ENCODE measurements around the gene CR1.
"Not testable (repeated sequence)": the region's sequence is repeated elsewhere in the genome, so short reads cannot be mapped to it uniquely, and the experiment has no call there.

CR1 gene

DNA sequence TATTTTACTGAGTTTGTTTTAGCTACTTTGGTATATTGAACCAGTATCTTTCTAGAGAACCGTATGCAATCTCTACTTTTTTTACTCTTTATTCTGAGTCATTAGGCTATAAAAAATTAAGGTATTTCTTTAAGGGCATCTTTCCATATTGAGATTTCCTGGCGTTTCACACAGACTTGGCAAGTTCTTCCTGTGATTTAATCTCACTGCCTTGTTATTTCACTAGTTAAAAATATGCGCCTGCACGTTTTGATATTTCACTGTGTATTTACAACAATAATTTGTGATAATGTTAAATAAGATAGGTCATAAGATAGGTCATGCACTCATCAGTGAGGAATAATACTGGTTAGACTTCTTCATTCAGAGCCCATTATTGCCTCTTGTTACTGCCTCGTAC is 132.8 kb downstream of the CR1 start:
- no peak overlapping the region for H4K8ac ChIP-seq (ENCODE audit: low read depth, low read length)
- no peaks in the 10 kb centered on the region for H3K9me3 ChIP-seq (replicated peaks in 1 of 2; ENCODE audit: control insufficient read depth in 2 of 2, insufficient read depth in 1 of 2, low read depth in 1 of 2, low read length in 2 of 2)
- H3K36me3 ChIP-seq (replicated peaks in 1 of 2; ENCODE audit: control insufficient read depth in 2 of 2, insufficient read depth in 2 of 2, low read length in 2 of 2) = no peaks in the 10 kb centered on the region
- H3K23ac ChIP-seq (ENCODE audit: low read depth, low read length, poor library complexity) = no peak overlapping the region
- no peak overlapping the region for H2AK5ac ChIP-seq (ENCODE audit: low read depth, low read length)
- H3K27ac ChIP-seq (replicated peaks; ENCODE audit: low read length) = no peak overlapping the region
- no peak overlapping the region for H4K91ac ChIP-seq (ENCODE audit: low read depth, low read length, poor library complexity)
- no peaks in the 10 kb centered on the region for H3K79me1 ChIP-seq (ENCODE audit: low read depth, low read length)
- no peak overlapping the region for H3K4me2 ChIP-seq (ENCODE audit: insufficient read depth, low read length, poor library complexity, severe bottlenecking)
- WGBS, 2 donors (ENCODE audit: extremely low coverage in 2 of 2, insufficient read length in 2 of 2, insufficient replicate concordance in 1 of 2) = no CpG with 5 or more reads among the region's 5 CpGs
- peaks cover 0 to 3% of the 10 kb centered on the region in 2 donors for H3K4me1 ChIP-seq (ENCODE audit: control insufficient read depth in 2 of 2, insufficient read depth in 1 of 2, low read depth in 1 of 2, low read length in 2 of 2)
- no peak overlapping the region for H2AFZ ChIP-seq (ENCODE audit: low read length)
- no peak overlapping the region for H3K18ac ChIP-seq (ENCODE audit: low read length)
- H3K14ac ChIP-seq (ENCODE audit: low read length) = no peak overlapping the region
- no peak overlapping the region for H2BK5ac ChIP-seq (ENCODE audit: low read length)
- no peak overlapping the region for H3K9ac ChIP-seq (ENCODE audit: low read depth, low read length, poor library complexity)
- DNase-seq (ENCODE audit: low spot score) = no peak
- no peak overlapping the region for H2BK15ac ChIP-seq (ENCODE audit: low read length)
- H2BK12ac ChIP-seq (ENCODE audit: low read length) = no peak overlapping the region
- H3K4ac ChIP-seq (ENCODE audit: low read length) = no peak overlapping the region
- no peak overlapping the region for H3K4me3 ChIP-seq (ENCODE audit: low read length in 2 of 2)
- H3K27me3 ChIP-seq (ENCODE audit: control insufficient read depth in 3 of 3, insufficient read depth in 3 of 3, low read depth in 1 of 3, low read length in 3 of 3) = no peaks in the 10 kb centered on the region
- no peak overlapping the region for H2BK120ac ChIP-seq (ENCODE audit: low read depth, low read length)

DNA sequence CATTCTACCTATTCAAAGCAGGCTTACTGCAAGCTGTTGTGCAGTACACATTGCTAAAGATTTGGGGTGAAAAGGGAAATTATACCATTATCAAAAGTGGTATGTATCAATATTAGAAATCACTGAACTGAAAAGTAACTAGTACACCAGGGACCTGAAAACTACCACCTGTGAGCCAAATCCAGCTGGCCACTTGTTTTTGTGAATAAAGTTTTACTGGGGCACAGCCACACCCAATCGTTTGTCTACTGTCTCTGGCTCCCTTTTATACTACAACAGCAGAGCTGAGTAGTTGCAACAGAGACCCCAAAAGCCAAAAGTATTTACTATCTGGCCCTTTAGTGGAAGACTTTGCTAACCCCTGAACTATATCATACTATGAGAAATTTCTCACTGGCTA is 135.2 kb downstream of the CR1 start:
- H3K14ac ChIP-seq (ENCODE audit: low read length) = no peak overlapping the region
- H3K9ac ChIP-seq (ENCODE audit: low read depth, low read length, poor library complexity) = no peak overlapping the region
- H4K8ac ChIP-seq (ENCODE audit: low read depth, low read length) = no peak overlapping the region
- H3K27ac ChIP-seq (replicated peaks; ENCODE audit: low read length) = no peak overlapping the region
- no peaks in the 10 kb centered on the region for H3K9me3 ChIP-seq (replicated peaks in 1 of 2; ENCODE audit: control insufficient read depth in 2 of 2, insufficient read depth in 1 of 2, low read depth in 1 of 2, low read length in 2 of 2)
- no peak overlapping the region for H2AFZ ChIP-seq (ENCODE audit: low read length)
- H3K27me3 ChIP-seq (ENCODE audit: control insufficient read depth in 3 of 3, insufficient read depth in 3 of 3, low read depth in 1 of 3, low read length in 3 of 3) = no peaks in the 10 kb centered on the region
- H3K23ac ChIP-seq (ENCODE audit: low read depth, low read length, poor library complexity) = no peak overlapping the region
- no peak overlapping the region for H2BK5ac ChIP-seq (ENCODE audit: low read length)
- DNase-seq (ENCODE audit: low spot score) = no peak
- H3K4me3 ChIP-seq (ENCODE audit: low read length in 2 of 2) = no peak overlapping the region
- no peak overlapping the region for H3K4me2 ChIP-seq (ENCODE audit: insufficient read depth, low read length, poor library complexity, severe bottlenecking)
- H2BK120ac ChIP-seq (ENCODE audit: low read depth, low read length) = no peak overlapping the region
- peaks cover 0 to 6% of the 10 kb centered on the region in 2 donors for H3K4me1 ChIP-seq (ENCODE audit: control insufficient read depth in 2 of 2, insufficient read depth in 1 of 2, low read depth in 1 of 2, low read length in 2 of 2)
- H3K79me1 ChIP-seq (ENCODE audit: low read depth, low read length) = no peaks in the 10 kb centered on the region
- no CpG with 5 or more reads among the region's 1 CpG for WGBS, 2 donors (ENCODE audit: extremely low coverage in 2 of 2, insufficient read length in 2 of 2, insufficient replicate concordance in 1 of 2)
- no peak overlapping the region for H2AK5ac ChIP-seq (ENCODE audit: low read depth, low read length)
- no peak overlapping the region for H2BK15ac ChIP-seq (ENCODE audit: low read length)
- H2BK12ac ChIP-seq (ENCODE audit: low read length) = no peak overlapping the region
- no peak overlapping the region for H4K91ac ChIP-seq (ENCODE audit: low read depth, low read length, poor library complexity)
- no peak overlapping the region for H3K4ac ChIP-seq (ENCODE audit: low read length)
- no peak overlapping the region for H3K18ac ChIP-seq (ENCODE audit: low read length)
- H3K36me3 ChIP-seq (replicated peaks in 1 of 2; ENCODE audit: control insufficient read depth in 2 of 2, insufficient read depth in 2 of 2, low read length in 2 of 2) = no peaks in the 10 kb centered on the region

DNA sequence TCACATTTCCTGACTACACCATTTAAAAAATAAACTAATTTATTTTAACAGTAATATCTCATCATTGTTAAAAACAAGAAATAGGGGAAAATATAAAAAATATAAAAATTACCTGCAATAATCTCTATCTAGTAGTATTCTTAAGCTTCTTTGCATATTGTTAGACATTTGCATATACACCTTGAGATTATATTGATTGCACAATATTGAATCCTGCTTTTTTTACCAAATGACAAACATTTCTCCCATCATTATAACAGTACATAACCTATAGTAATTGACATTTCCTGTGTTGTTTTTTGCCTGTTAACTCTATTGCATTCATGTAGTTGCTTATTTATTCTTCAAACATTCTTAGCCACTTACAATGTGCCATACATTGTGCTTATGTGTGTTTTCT is 137.3 kb downstream of the CR1 start:
- Histone ChIP-seq H3K14ac (ENCODE audit: low read length) (no peak overlapping the region), H4K91ac (ENCODE audit: low read depth, low read length, poor library complexity) (no peak overlapping the region), H3K23ac (ENCODE audit: low read depth, low read length, poor library complexity) (no peak overlapping the region), H3K9me3 (replicated peaks in 1 of 2; ENCODE audit: control insufficient read depth in 2 of 2, insufficient read depth in 1 of 2, low read depth in 1 of 2, low read length in 2 of 2) (no peaks in the 10 kb centered on the region), H3K4me2 (ENCODE audit: insufficient read depth, low read length, poor library complexity, severe bottlenecking) (no peak overlapping the region), H3K18ac (ENCODE audit: low read length) (no peak overlapping the region), H2BK15ac (ENCODE audit: low read length) (no peak overlapping the region), H3K4ac (ENCODE audit: low read length) (no peak overlapping the region), H2BK12ac (ENCODE audit: low read length) (no peak overlapping the region), H3K27ac (replicated peaks; ENCODE audit: low read length) (no peak overlapping the region), H3K36me3 (replicated peaks in 1 of 2; ENCODE audit: control insufficient read depth in 2 of 2, insufficient read depth in 2 of 2, low read length in 2 of 2) (no peaks in the 10 kb centered on the region), H3K27me3 (ENCODE audit: control insufficient read depth in 3 of 3, insufficient read depth in 3 of 3, low read depth in 1 of 3, low read length in 3 of 3) (no peaks in the 10 kb centered on the region), H3K79me1 (ENCODE audit: low read depth, low read length) (no peaks in the 10 kb centered on the region), H3K4me1 (ENCODE audit: control insufficient read depth in 2 of 2, insufficient read depth in 1 of 2, low read depth in 1 of 2, low read length in 2 of 2) (peaks cover 0 to 6% of the 10 kb centered on the region in 2 donors), H2BK5ac (ENCODE audit: low read length) (no peak overlapping the region), H2AFZ (ENCODE audit: low read length) (no peak overlapping the region), H3K4me3 (ENCODE audit: low read length in 2 of 2) (no peak overlapping the region), H2AK5ac (ENCODE audit: low read depth, low read length) (no peak overlapping the region), H4K8ac (ENCODE audit: low read depth, low read length) (no peak overlapping the region), H2BK120ac (ENCODE audit: low read depth, low read length) (no peak overlapping the region), H3K9ac (ENCODE audit: low read depth, low read length, poor library complexity) (no peak overlapping the region)
- no peak for DNase-seq (ENCODE audit: low spot score)

DNA sequence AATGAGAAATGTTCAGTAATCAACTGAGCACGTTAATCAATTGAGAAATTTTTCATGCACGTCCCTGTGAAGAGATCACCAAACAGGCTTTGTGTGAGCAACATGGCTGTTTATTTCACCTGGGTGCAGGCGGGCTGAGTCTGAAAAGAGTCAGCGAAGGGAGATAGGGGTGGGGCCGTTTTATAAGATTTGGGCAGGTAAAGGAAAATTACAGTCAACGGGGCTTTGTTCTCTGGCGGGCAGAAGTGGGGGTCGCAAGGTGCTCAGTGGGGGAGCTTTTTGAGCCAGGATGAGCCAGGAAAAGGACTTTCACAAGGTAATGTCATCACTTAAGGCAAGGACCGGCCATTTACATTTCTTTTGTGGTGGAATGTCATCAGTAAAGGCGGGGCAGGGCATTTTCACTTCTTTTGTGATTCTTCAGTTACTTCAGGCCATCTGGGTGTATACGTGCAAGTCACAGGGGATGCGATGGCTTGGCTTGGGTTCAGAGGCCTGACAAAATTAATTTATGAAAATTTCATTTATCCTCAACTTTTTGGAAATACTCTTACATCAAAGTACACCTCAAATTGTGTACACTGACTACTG is 137.8 kb downstream of the CR1 start:
- not testable (repeated sequence) for H2BK15ac ChIP-seq (ENCODE audit: low read length); H3K18ac ChIP-seq (ENCODE audit: low read length); H2AK5ac ChIP-seq (ENCODE audit: low read depth, low read length); DNase-seq (ENCODE audit: low spot score); H3K27ac ChIP-seq (replicated peaks; ENCODE audit: low read length); H3K14ac ChIP-seq (ENCODE audit: low read length); H3K9me3 ChIP-seq (replicated peaks in 1 of 2; ENCODE audit: control insufficient read depth in 2 of 2, insufficient read depth in 1 of 2, low read depth in 1 of 2, low read length in 2 of 2); H3K79me1 ChIP-seq (ENCODE audit: low read depth, low read length); H3K27me3 ChIP-seq (ENCODE audit: control insufficient read depth in 3 of 3, insufficient read depth in 3 of 3, low read depth in 1 of 3, low read length in 3 of 3); H2BK5ac ChIP-seq (ENCODE audit: low read length); H3K4me3 ChIP-seq (ENCODE audit: low read length in 2 of 2); H3K36me3 ChIP-seq (replicated peaks in 1 of 2; ENCODE audit: control insufficient read depth in 2 of 2, insufficient read depth in 2 of 2, low read length in 2 of 2); H2BK120ac ChIP-seq (ENCODE audit: low read depth, low read length); H4K91ac ChIP-seq (ENCODE audit: low read depth, low read length, poor library complexity); H3K4me2 ChIP-seq (ENCODE audit: insufficient read depth, low read length, poor library complexity, severe bottlenecking); H4K8ac ChIP-seq (ENCODE audit: low read depth, low read length); H2AFZ ChIP-seq (ENCODE audit: low read length); H2BK12ac ChIP-seq (ENCODE audit: low read length); H3K4ac ChIP-seq (ENCODE audit: low read length); H3K4me1 ChIP-seq (ENCODE audit: control insufficient read depth in 2 of 2, insufficient read depth in 1 of 2, low read depth in 1 of 2, low read length in 2 of 2); H3K9ac ChIP-seq (ENCODE audit: low read depth, low read length, poor library complexity); H3K23ac ChIP-seq (ENCODE audit: low read depth, low read length, poor library complexity)
- WGBS, 2 donors (ENCODE audit: extremely low coverage in 2 of 2, insufficient read length in 2 of 2, insufficient replicate concordance in 1 of 2) = no CpG with 5 or more reads among the region's 12 CpGs
